Skeletal muscle tissue (tissue), 4 donors: ENCODE measurements around the gene EXOC4. TPM values are rescaled to one million over a fixed set of nuclear protein-coding genes. Genes with fewer than 3 reads are reported as not detected.
A peak's percentile ranks its signal among the peaks of the same experiment; 100 is the strongest.

Source experiments
- H3K27ac ChIP-seq: one replicate; pipeline ENCODE4 v1.7.0; 2013; ENCODE audit warnings: mild to moderate bottlenecking, low read depth, low read length, inconsistent platforms
- H3K27me3 ChIP-seq, 3 donors: one replicate each; pipeline ENCODE4 v1.7.0; 2013; ENCODE audit warnings: low read length in 3 of 3; ENCODE audit not compliant: control insufficient read depth in 3 of 3, insufficient read depth in 3 of 3
- H3K36me3 ChIP-seq, 3 donors: one replicate each; pipeline ENCODE4 v1.7.0; 2013; ENCODE audit warnings: low read length in 3 of 3; ENCODE audit not compliant: control insufficient read depth in 3 of 3, insufficient read depth in 3 of 3
- H3K4me1 ChIP-seq, 3 donors: one replicate each; pipeline ENCODE4 v1.7.0; 2013; ENCODE audit warnings: low read length in 3 of 3, mild to moderate bottlenecking in 3 of 3; ENCODE audit not compliant: control insufficient read depth in 3 of 3, insufficient read depth in 3 of 3
- H3K4me3 ChIP-seq, 3 donors: one replicate each; pipeline ENCODE4 v1.7.0; 2013; ENCODE audit warnings: low read length in 3 of 3
- H3K9ac ChIP-seq, 3 donors: one replicate each; pipeline ENCODE4 v1.7.0; 2013; ENCODE audit warnings: low read length in 3 of 3, mild to moderate bottlenecking in 3 of 3, moderate library complexity in 2 of 3, low read depth in 1 of 3
- H3K9me3 ChIP-seq, 3 donors: one replicate each; pipeline ENCODE4 v1.7.0; 2013; ENCODE audit warnings: low read length in 3 of 3; ENCODE audit not compliant: control insufficient read depth in 3 of 3
- total RNA-seq: library from RNA; depleted of rRNA; stranded (reverse); fragments of >200 nt; gene quantifications from one replicate; pipeline ENCODE4 v1.2.3, GENCODE V29; 2014
- donor health status: Osteomylitis.

The EXOC4 gene
- total RNA-seq, 1 donor from 2014 or later, result 129 TPM

- Histone ChIP-seq H3K4me3 (peak overlapping the region in 2 of 3 donors; percentile 52 to 56), H3K9me3 (no peaks in the 10 kb centered on the region), H3K27ac (peak overlapping the region; percentile 79), H3K4me1 (peaks cover 3 to 30% (median 22%) of the 10 kb centered on the region in 3 donors), H3K9ac (peak overlapping the region in 2 of 3 donors; percentile 39 to 63), H3K27me3 (no peaks in the 10 kb centered on the region), H3K36me3 (peaks cover 0 to 9% (median 5%) of the 10 kb centered on the region in 3 donors)
Observed at GRCh38 chr7:133293384-133294160, 40.7 kb downstream of the EXOC4 start.

GRCh38 chr7:133294234-133294633, 41.4 kb downstream of the EXOC4 start:
- Histone ChIP-seq H3K27me3 (no peaks in the 10 kb centered on the region), H3K36me3 (peaks cover 0 to 5% (median 3%) of the 10 kb centered on the region in 3 donors), H3K4me3 (peak overlapping the region in 2 of 3 donors; percentile 52 to 56), H3K4me1 (peaks cover 3 to 26% (median 20%) of the 10 kb centered on the region in 3 donors), H3K9me3 (no peaks in the 10 kb centered on the region), H3K27ac (peak overlapping the region; percentile 79), H3K9ac (peak overlapping the region in 2 of 3 donors; percentile 14 to 39)

- H3K4me3 ChIP-seq, result no peak overlapping the region
- H3K9ac ChIP-seq, result no peak overlapping the region
- no peaks in the 10 kb centered on the region for H3K27me3 ChIP-seq
- H3K4me1 ChIP-seq, result peaks cover 7 to 35% (median 25%) of the 10 kb centered on the region in 3 donors
- H3K27ac ChIP-seq, result peak overlapping the region; percentile 45
- H3K9me3 ChIP-seq, result no peaks in the 10 kb centered on the region
- no peaks in the 10 kb centered on the region for H3K36me3 ChIP-seq
Observed at GRCh38 chr7:133295484-133295883, 42.6 kb downstream of the EXOC4 start.

GRCh38 chr7:133297093-133297492, 44.2 kb downstream of the EXOC4 start:
- Histone ChIP-seq H3K27me3 (no peaks in the 10 kb centered on the region), H3K36me3 (no peaks in the 10 kb centered on the region), H3K9me3 (no peaks in the 10 kb centered on the region), H3K4me1 (peaks cover 10 to 39% (median 32%) of the 10 kb centered on the region in 3 donors), H3K9ac (no peak overlapping the region), H3K4me3 (no peak overlapping the region), H3K27ac (no peak overlapping the region)

- Histone ChIP-seq H3K27me3 (no peaks in the 10 kb centered on the region), H3K9me3 (no peaks in the 10 kb centered on the region), H3K4me1 (peaks cover 13 to 38% (median 31%) of the 10 kb centered on the region in 3 donors), H3K36me3 (no peaks in the 10 kb centered on the region), H3K27ac (no peak overlapping the region), H3K4me3 (no peak overlapping the region), H3K9ac (no peak overlapping the region)
Observed at GRCh38 chr7:133298080-133298479, 45.2 kb downstream of the EXOC4 start.

GRCh38 chr7:133299676-133300075, 46.8 kb downstream of the EXOC4 start:
- Histone ChIP-seq H3K27ac (no peak overlapping the region), H3K36me3 (no peaks in the 10 kb centered on the region), H3K27me3 (no peaks in the 10 kb centered on the region), H3K4me3 (no peak overlapping the region), H3K4me1 (peaks cover 14 to 40% (median 24%) of the 10 kb centered on the region in 3 donors), H3K9ac (no peak overlapping the region), H3K9me3 (no peaks in the 10 kb centered on the region)

- Histone ChIP-seq H3K4me3 (no peak overlapping the region), H3K4me1 (peaks cover 14 to 40% (median 24%) of the 10 kb centered on the region in 3 donors), H3K9me3 (no peaks in the 10 kb centered on the region)
Observed at GRCh38 chr7:133300088-133300487, 47.2 kb downstream of the EXOC4 start.

GRCh38 chr7:133300811-133301210, 47.9 kb downstream of the EXOC4 start:
- Histone ChIP-seq H3K9ac (no peak overlapping the region), H3K9me3 (no peaks in the 10 kb centered on the region), H3K4me3 (no peak overlapping the region), H3K4me1 (peaks cover 14 to 35% (median 22%) of the 10 kb centered on the region in 3 donors), H3K27me3 (no peaks in the 10 kb centered on the region), H3K36me3 (peaks cover 0 to 2% (median 0%) of the 10 kb centered on the region in 3 donors), H3K27ac (no peak overlapping the region)

More at GRCh38 chr7:133300088-133300487, 47.2 kb downstream of the EXOC4 start:
- Histone ChIP-seq H3K27ac (no peak overlapping the region), H3K36me3 (no peaks in the 10 kb centered on the region), H3K27me3 (no peaks in the 10 kb centered on the region), H3K9ac (no peak overlapping the region)

- peaks cover 5 to 8% (median 5%) of the 10 kb centered on the region in 3 donors for H3K36me3 ChIP-seq
- H3K9me3 ChIP-seq, result no peaks in the 10 kb centered on the region
- H3K27ac ChIP-seq, result no peak overlapping the region
- no peak overlapping the region for H3K4me3 ChIP-seq
- H3K9ac ChIP-seq, result no peak overlapping the region
- no peaks in the 10 kb centered on the region for H3K27me3 ChIP-seq
- H3K4me1 ChIP-seq, result peaks cover 14 to 30% (median 22%) of the 10 kb centered on the region in 3 donors
Observed at GRCh38 chr7:133301444-133301843, 48.6 kb downstream of the EXOC4 start.

- Histone ChIP-seq H3K4me1 (peaks cover 14 to 24% (median 18%) of the 10 kb centered on the region in 3 donors), H3K27ac (no peak overlapping the region), H3K27me3 (no peaks in the 10 kb centered on the region), H3K4me3 (no peak overlapping the region), H3K9ac (no peak overlapping the region), H3K36me3 (peaks cover 15 to 22% (median 18%) of the 10 kb centered on the region in 3 donors), H3K9me3 (no peaks in the 10 kb centered on the region)
Observed at GRCh38 chr7:133303372-133303771, 50.5 kb downstream of the EXOC4 start.
